K562 (cell line): ENCODE measurements around the gene NAE1. TPM values are rescaled to one million over a fixed set of nuclear protein-coding genes. Genes with fewer than 3 reads are reported as not detected.

Experiments
- ATAC-seq: fragments of 200-7000 bp; cut with Tn5 transposase; 3 replicates; pipeline ENCODE4 v1.9.1; 2020; ENCODE audit warnings: moderate library complexity
- BruUV-seq: library from RNA; stranded (reverse); fragments of 400-500 nt; replicated peaks from 2 replicates; lab custom pipeline; 2021; lab: Mats Ljungman, UMichigan
- CTCF ChIA-PET: fragments of 300-600 bp; formaldehyde crosslinking; extraction: SDS; loops from one replicate; lab custom pipeline; 2021; ENCODE audit warnings: low intra/inter-chr PET ratio; lab: Yijun Ruan, JAX
- POLR2A ChIA-PET: fragments of 300-600, 350-650 bp; sonication (Branson Sonifier 250); formaldehyde crosslinking; extraction: SDS; loops from one replicate; lab custom pipeline; 2021; ENCODE audit warnings: antibody characterized with exemption, inconsistent platforms; lab: Yijun Ruan, JAX
- DNase-seq, 4 experiments: peaks; one replicate each; pipeline versions ENCODE4 v3.0.0 to v3.0.0-alpha.2; 2011 to 2018; ENCODE audit warnings: low spot score in 3 of 4, mixed read lengths in 3 of 4; ENCODE audit errors: extremely low read depth in 1 of 4
- FAIRE-seq: peaks from 2 replicates; lab custom pipeline; 2011; peaks lifted over from hg19 to GRCh38; lab: Jason Lieb, UNC
- H2AFZ ChIP-seq: 2 replicates; pipeline ENCODE4 v1.6.0; 2011; ENCODE audit warnings: low read depth, low read length, control low read depth, inconsistent platforms
- H3K27ac ChIP-seq: fragments of 200-600 bp; 3 replicates; pipeline ENCODE4 v1.8.0; 2011; ENCODE audit warnings: low read depth, mild to moderate bottlenecking, control low read depth, inconsistent platforms, low read length, moderate library complexity, mixed read lengths; ENCODE audit errors: extremely low read depth
- H3K27me3 ChIP-seq, 2 experiments: fragments of 300-600 bp in 1 of 2; 2 replicates in 1 of 2; 3 replicates in 1 of 2; pipeline versions ENCODE4 v1.6.0 to v1.8.0; 2011; ENCODE audit warnings: inconsistent platforms in 2 of 2, low read length in 2 of 2, mild to moderate bottlenecking in 1 of 2, mixed read lengths in 1 of 2, moderate library complexity in 1 of 2; ENCODE audit not compliant: control insufficient read depth in 2 of 2, insufficient read depth in 2 of 2
- H3K36me3 ChIP-seq: fragments of 300-600 bp; 3 replicates; pipeline ENCODE4 v1.8.0; 2011; ENCODE audit warnings: mild to moderate bottlenecking, low read length, inconsistent platforms; ENCODE audit not compliant: control insufficient read depth, insufficient read depth
- H3K4me1 ChIP-seq, 2 experiments: fragments of 200-600 bp in 1 of 2; replicated peaks in 1 of 2; 2 replicates in 1 of 2; 3 replicates in 1 of 2; pipeline versions ENCODE4 v1.5.1 to v1.8.0; 2011; ENCODE audit warnings: inconsistent platforms in 2 of 2, low read length in 2 of 2, mild to moderate bottlenecking in 1 of 2, mixed read lengths in 1 of 2, moderate library complexity in 1 of 2; ENCODE audit not compliant: control insufficient read depth in 2 of 2, insufficient read depth in 2 of 2
- H3K4me2 ChIP-seq: 2 replicates; pipeline ENCODE4 v1.6.1; 2011; ENCODE audit warnings: low read length, control low read depth, inconsistent platforms, mixed read lengths; ENCODE audit not compliant: insufficient read depth
- H3K4me3 ChIP-seq: fragments of 200-600 bp; sonication (generic), shearing (Covaris generic); 2 replicates; pipeline ENCODE4 v1.5.1; 2016; ENCODE audit warnings: control low read depth, inconsistent platforms
- H3K79me2 ChIP-seq: fragments of 200-600 bp; 3 replicates; pipeline ENCODE4 v1.8.0; 2011; ENCODE audit warnings: low read length, inconsistent platforms; ENCODE audit not compliant: control insufficient read depth, insufficient read depth
- H3K9ac ChIP-seq, 2 experiments: 2 replicates each; pipeline versions ENCODE4 v1.6.0 to v1.6.1; 2011; ENCODE audit warnings: low read depth in 2 of 2, low read length in 2 of 2, control low read depth in 1 of 2, inconsistent platforms in 1 of 2, mild to moderate bottlenecking in 1 of 2, mixed read lengths in 1 of 2; ENCODE audit not compliant: insufficient read depth in 1 of 2
- H3K9me1 ChIP-seq: one replicate; pipeline ENCODE4 v1.6.0; 2011; ENCODE audit warnings: inconsistent platforms, mild to moderate bottlenecking, low read length, moderate library complexity; ENCODE audit not compliant: control insufficient read depth, insufficient read depth
- H3K9me3 ChIP-seq: replicated peaks from 2 replicates; pipeline ENCODE4 v1.5.1; 2011; ENCODE audit warnings: low read depth, low read length, inconsistent platforms; ENCODE audit not compliant: control insufficient read depth, insufficient read depth
- H4K20me1 ChIP-seq: replicated peaks from 2 replicates; pipeline ENCODE4 v1.6.1; 2011; ENCODE audit warnings: low read length, inconsistent platforms, mixed read lengths; ENCODE audit not compliant: control insufficient read depth, insufficient read depth
- HDGF ChIP-seq: fragments of 450-650 bp; IDR thresholded peaks from 2 replicates; pipeline ENCODE4 v1.6.1; 2016
- RBM25 ChIP-seq: fragments of 200-400 bp; formaldehyde crosslinking; IDR thresholded peaks from 2 replicates; pipeline ENCODE4 v1.6.1; 2018; ENCODE audit warnings: low read length, low read depth, moderate library complexity; ENCODE audit not compliant: severe bottlenecking
- XRCC4 ChIP-seq: IDR thresholded peaks from one replicate; pipeline ENCODE4 v1.6.1; 2011; ENCODE audit not compliant: insufficient read depth, insufficient read length; ENCODE audit errors: extremely low read depth
- ZMIZ1 ChIP-seq, 2 experiments: fragments of 150-350 bp in 1 of 2; IDR thresholded peaks; 2 replicates each; pipeline ENCODE4 v1.6.1; 2012 to 2016; ENCODE audit warnings: low read depth in 2 of 2, low read length in 2 of 2, mild to moderate bottlenecking in 1 of 2, moderate library complexity in 1 of 2
- ZNF121 ChIP-seq: sonication (generic); formaldehyde crosslinking; conservative IDR thresholded peaks from 2 replicates; pipeline ENCODE4 v1.8.0; 2022; ENCODE audit warnings: missing genetic modification reagents
- ZNF780A ChIP-seq: fragments of 250-450 bp; sonication (Bioruptor Pico); IDR thresholded peaks from 2 replicates; pipeline ENCODE4 v1.5.0; 2021; ENCODE audit warnings: mild to moderate bottlenecking
- WGBS: fragments of 100-300 bp; shearing (Covaris generic); methylation state at CpG from one replicate; pipeline ENCODE4 v1.1.6; 2016; ENCODE audit warnings: low coverage, mixed read lengths; ENCODE audit not compliant: insufficient coverage; ENCODE audit errors: missing lambda C conversion rate; 5-methylcytosine and 5-hydroxymethylcytosine counted together
- in situ Hi-C: fragments of 300-500 bp; cut with MboI; formaldehyde crosslinking; loops from 4 replicates; pipeline ENCODE4 v1.15.0; 2018; ENCODE audit warnings: inconsistent platforms, mixed read lengths
- intact Hi-C: fragments of 100-400 bp; cut with micrococcal nuclease; formaldehyde crosslinking; loops from 2 replicates; pipeline ENCODE4 v1.14.2; 2022
- polyA plus RNA-seq, 8 experiments: library from polyadenylated mRNA; depleted of rRNA in 4 of 8; stranded (reverse) in 5 of 8; unstranded in 3 of 8; fragments of >200 nt; fragmentation: Nextera tagmentation in 2 of 8; fragmentation: Illumina TruSeq in 1 of 8; extraction: Ambion mirVana in 2 of 8; extraction: Trizol in 1 of 8; gene quantifications; 2 replicates each; pipeline versions ENCODE4 v1.2.1 to v1.2.3, GENCODE V29; 2011 to 2014; ENCODE audit warnings: inconsistent platforms in 1 of 8, missing spikeins in 1 of 8
- total RNA-seq, 7 experiments: library from RNA; depleted of rRNA in 6 of 7; stranded (reverse); fragments of >200 nt in 6 of 7; fragmentation: Illumina TruSeq in 2 of 7; extraction: Trizol in 2 of 7; gene quantifications; 2 replicates each; pipeline versions ENCODE4 v1.2.1 to v1.2.3, GENCODE V29; 2011 to 2021; ENCODE audit warnings: low replicate concordance in 1 of 7

The NAE1 gene
- total and polyA plus RNA-seq, 9 of the 15 experiments (the other 6 are each of a cell fraction or from before 2014, with no cell fraction given) = 165 to 294 (median 230) TPM

- no peak overlapping the region for H3K27ac ChIP-seq
- in situ Hi-C loops = no loop called here
- DNase-seq (no peak), ATAC-seq (no peak), FAIRE-seq (no peak)
- POLR2A ChIA-PET = interaction anchor here (0.7 kb wide), 1 partner anchor 126 kb away, joined by 3 read pairs; no protein-coding TSS in a partner anchor
- H3K4me3 ChIP-seq = no peak overlapping the region
- BruUV-seq = no TSS peak
- no peaks in the 10 kb centered on the region for H3K9me1 ChIP-seq
- no peak overlapping the region for H3K9ac ChIP-seq
- CTCF ChIA-PET = no interaction called here
- no peak overlapping the region for H3K4me2 ChIP-seq
- H4K20me1 ChIP-seq = peaks cover 10% of the 10 kb centered on the region
- peaks cover 9 to 15% of the 10 kb centered on the region in 2 experiments; a peak in 4 of 5 replicates for H3K4me1 ChIP-seq
- no peak overlapping the region for H2AFZ ChIP-seq
- 13% methylated on average over 2 of the region's 2 CpGs for WGBS
- H3K9me3 ChIP-seq = no peaks in the 10 kb centered on the region
- H3K27me3 ChIP-seq = no peaks in the 10 kb centered on the region
- H3K36me3 ChIP-seq = peaks cover 10% of the 10 kb centered on the region; the same call in 2 of the 3 replicates
- TF ChIP-seq RBM25 (peak; percentile 43), ZMIZ1 (IDR thresholded peaks at IDR 0.05; ENCODE audit: low read depth in 2 of 2, low read length in 2 of 2) (no peak), ZNF121 (peak; percentile 63; the same call in 1 of the 2 replicates), HDGF (no peak), XRCC4 (no peak), ZNF780A (no peak)
- TF ChIP-seq, all 486 proteins: peak for 2
- intact Hi-C loops = no loop called here
- peaks cover 22% of the 10 kb centered on the region for H3K79me2 ChIP-seq
Observed at GRCh38 chr16:66754211-66754610, 76.6 kb downstream of the NAE1 start.
